PC-3 (cell line): ENCODE data around the gene KIAA0930. TPM values are rescaled to one million over a fixed set of nuclear protein-coding genes. Genes with fewer than 3 reads are reported as not detected.

Experiments
- ATAC-seq: fragments of 200-7000 bp; cut with Tn5 transposase; 2 replicates; pipeline ENCODE4 v1.9.1; 2020; ENCODE audit warnings: mild to moderate bottlenecking, moderate library complexity
- BruUV-seq: library from RNA; stranded (reverse); fragments of 400-500 nt; replicated peaks from 2 replicates; lab custom pipeline; 2021; lab: Mats Ljungman, UMichigan
- CTCF ChIA-PET: fragments of 300-600 bp; sonication (Branson Sonifier 250); formaldehyde crosslinking; loops from one replicate; lab custom pipeline; 2022; ENCODE audit warnings: antibody characterized with exemption; lab: Charles Lee
- POLR2A ChIA-PET: fragments of 300-600 bp; sonication (Branson Sonifier 250); formaldehyde crosslinking; loops from one replicate; lab custom pipeline; 2022; ENCODE audit warnings: antibody characterized with exemption; ENCODE audit not compliant: unreplicated experiment; lab: Charles Lee
- DNase-seq: peaks from one replicate; pipeline ENCODE4 v3.0.0-alpha.2; 2015
- H2AFZ ChIP-seq: fragments of 300-600 bp; sonication (generic); 2 replicates; pipeline ENCODE4 v1.6.0; 2016; ENCODE audit warnings: antibody characterized with exemption, low read length
- H3F3A ChIP-seq: fragments of 300-600 bp; sonication (generic); one replicate; pipeline ENCODE4 v1.6.0; 2017; ENCODE audit warnings: antibody characterized with exemption, low read length, control low read depth, mild to moderate bottlenecking; ENCODE audit not compliant: unreplicated experiment
- H3K27ac ChIP-seq: fragments of 300-600 bp; sonication (generic); 2 replicates; pipeline ENCODE4 v1.5.1; 2016; ENCODE audit warnings: mild to moderate bottlenecking, low read length
- H3K27me3 ChIP-seq: fragments of 300-600 bp; sonication (generic); 2 replicates; pipeline ENCODE4 v1.6.1; 2016; ENCODE audit warnings: low read length, mixed read lengths
- H3K36me3 ChIP-seq: fragments of 300-600 bp; sonication (generic); 2 replicates; pipeline ENCODE4 v1.6.1; 2016; ENCODE audit warnings: low read depth, mixed run types, low read length, mixed read lengths
- H3K4me1 ChIP-seq: fragments of 300-600 bp; sonication (generic); 2 replicates; pipeline ENCODE4 v1.5.1; 2016; ENCODE audit warnings: low read length; ENCODE audit not compliant: insufficient read depth
- H3K4me2 ChIP-seq: fragments of 300-600 bp; sonication (generic); 2 replicates; pipeline ENCODE4 v1.6.0; 2016; ENCODE audit warnings: low read length
- H3K4me3 ChIP-seq: fragments of 300-600 bp; sonication (generic); 2 replicates; pipeline ENCODE4 v1.5.1; 2016; ENCODE audit warnings: mild to moderate bottlenecking, low read length, mixed read lengths
- H3K79me2 ChIP-seq: fragments of 300-600 bp; sonication (generic); 2 replicates; pipeline ENCODE4 v1.6.1; 2017; ENCODE audit warnings: low read length, mixed read lengths
- H3K9ac ChIP-seq: fragments of 300-600 bp; sonication (generic); 2 replicates; pipeline ENCODE4 v1.6.0; 2016; ENCODE audit warnings: mild to moderate bottlenecking, low read length
- H3K9me2 ChIP-seq: fragments of 300-600 bp; sonication (generic); replicated peaks from 2 replicates; pipeline ENCODE4 v1.6.1; 2016; ENCODE audit warnings: mixed run types, low read length, mixed read lengths
- H3K9me3 ChIP-seq: fragments of 300-600 bp; sonication (generic); 2 replicates; pipeline ENCODE4 v1.6.1; 2016; ENCODE audit warnings: low read length, mixed read lengths
- H4K20me1 ChIP-seq: fragments of 300-600 bp; sonication (generic); 2 replicates; pipeline ENCODE4 v1.6.1; 2016; ENCODE audit warnings: low read length, mixed read lengths
- EZH2 ChIP-seq: fragments of 300-600 bp; sonication (generic); IDR thresholded peaks from one replicate; pipeline ENCODE4 v1.6.1; 2017; ENCODE audit warnings: antibody characterized with exemption, mild to moderate bottlenecking, low read length; ENCODE audit not compliant: unreplicated experiment
- EZH2phosphoT487 ChIP-seq: fragments of 300-600 bp; sonication (generic); IDR thresholded peaks from 2 replicates; pipeline ENCODE4 v1.6.1; 2018; ENCODE audit warnings: mild to moderate bottlenecking, antibody characterized with exemption, low read length, borderline replicate concordance
- intact Hi-C: fragments of 100-400 bp; cut with micrococcal nuclease; formaldehyde crosslinking; loops from 2 replicates; pipeline ENCODE4 v1.9.0; 2023
- total RNA-seq: library from RNA; depleted of rRNA; stranded (reverse); fragments of >200 nt; gene quantifications from 2 replicates; pipeline ENCODE4 v1.2.3, GENCODE V29; 2014
- TF ChIP-seq, protein P1 (sequence below): fragments of 300-600 bp; sonication (generic); conservative IDR thresholded peaks from 2 replicates; pipeline ENCODE4 v1.5.1; 2017; ENCODE audit warnings: antibody characterized with exemption, low read depth, mild to moderate bottlenecking, low read length

KIAA0930 gene
- total RNA-seq, 1 experiment from 2014 or later: 29.8 TPM

DNA sequence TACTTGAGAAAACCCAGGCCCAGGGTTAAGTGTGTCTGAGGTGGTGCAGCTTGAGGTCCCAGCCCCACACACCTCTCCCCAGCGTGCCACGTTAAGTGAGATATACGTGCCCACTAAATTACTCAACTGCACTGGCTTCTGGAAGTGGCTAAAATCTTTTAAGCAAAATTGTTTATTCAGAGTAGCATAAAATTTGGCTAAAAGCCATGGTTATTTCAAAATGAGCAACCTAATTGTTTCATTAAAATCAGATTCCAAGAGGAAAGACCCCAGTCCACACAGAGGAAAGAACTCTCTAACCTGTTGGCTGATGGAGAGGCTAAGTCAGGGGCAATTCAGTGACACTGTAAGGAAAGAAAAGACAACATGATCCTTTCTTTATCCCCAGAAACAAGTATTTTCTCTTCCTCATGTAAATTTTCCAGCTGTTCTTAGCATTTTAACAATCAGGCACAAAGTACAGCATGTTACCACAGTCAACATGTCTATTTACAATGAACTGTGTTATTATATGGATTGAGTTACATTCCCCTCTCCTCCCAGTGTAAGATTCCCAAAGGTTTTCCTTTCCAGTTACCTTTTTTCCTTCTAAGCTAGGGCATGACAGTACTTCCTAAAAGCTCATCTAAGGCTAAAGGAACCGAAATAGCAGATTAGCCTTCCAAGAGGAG, 50.4 kb downstream of the KIAA0930 start:
- TF ChIP-seq, protein P1, sequence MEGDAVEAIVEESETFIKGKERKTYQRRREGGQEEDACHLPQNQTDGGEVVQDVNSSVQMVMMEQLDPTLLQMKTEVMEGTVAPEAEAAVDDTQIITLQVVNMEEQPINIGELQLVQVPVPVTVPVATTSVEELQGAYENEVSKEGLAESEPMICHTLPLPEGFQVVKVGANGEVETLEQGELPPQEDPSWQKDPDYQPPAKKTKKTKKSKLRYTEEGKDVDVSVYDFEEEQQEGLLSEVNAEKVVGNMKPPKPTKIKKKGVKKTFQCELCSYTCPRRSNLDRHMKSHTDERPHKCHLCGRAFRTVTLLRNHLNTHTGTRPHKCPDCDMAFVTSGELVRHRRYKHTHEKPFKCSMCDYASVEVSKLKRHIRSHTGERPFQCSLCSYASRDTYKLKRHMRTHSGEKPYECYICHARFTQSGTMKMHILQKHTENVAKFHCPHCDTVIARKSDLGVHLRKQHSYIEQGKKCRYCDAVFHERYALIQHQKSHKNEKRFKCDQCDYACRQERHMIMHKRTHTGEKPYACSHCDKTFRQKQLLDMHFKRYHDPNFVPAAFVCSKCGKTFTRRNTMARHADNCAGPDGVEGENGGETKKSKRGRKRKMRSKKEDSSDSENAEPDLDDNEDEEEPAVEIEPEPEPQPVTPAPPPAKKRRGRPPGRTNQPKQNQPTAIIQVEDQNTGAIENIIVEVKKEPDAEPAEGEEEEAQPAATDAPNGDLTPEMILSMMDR: no peak
- TF ChIP-seq EZH2phosphoT487 (no peak), EZH2 (no peak)
- ATAC-seq (no peak; the same call in 1 of the 2 replicates), DNase-seq (no peak)
- Histone ChIP-seq H3K9me2 (no peaks in the 10 kb centered on the region), H3F3A (no peaks in the 10 kb centered on the region), H3K4me3 (no peak overlapping the region), H3K9ac (no peak overlapping the region), H3K4me1 (0 out of 2 replicates have a peak, but pooled peaks cover 8% of the 10 kb centered on the region), H3K27ac (no peak overlapping the region), H4K20me1 (no peaks in the 10 kb centered on the region), H3K4me2 (no peak overlapping the region), H3K27me3 (no peaks in the 10 kb centered on the region), H3K79me2 (no peaks in the 10 kb centered on the region), H3K36me3 (peaks cover 11% of the 10 kb centered on the region; the same call in 1 of the 2 replicates), H3K9me3 (no peaks in the 10 kb centered on the region), H2AFZ (no peak overlapping the region)
- ChIA-PET POLR2A (no interaction called here), CTCF (no interaction called here)
- intact Hi-C loops: no loop called here
- no TSS peak for BruUV-seq

DNA sequence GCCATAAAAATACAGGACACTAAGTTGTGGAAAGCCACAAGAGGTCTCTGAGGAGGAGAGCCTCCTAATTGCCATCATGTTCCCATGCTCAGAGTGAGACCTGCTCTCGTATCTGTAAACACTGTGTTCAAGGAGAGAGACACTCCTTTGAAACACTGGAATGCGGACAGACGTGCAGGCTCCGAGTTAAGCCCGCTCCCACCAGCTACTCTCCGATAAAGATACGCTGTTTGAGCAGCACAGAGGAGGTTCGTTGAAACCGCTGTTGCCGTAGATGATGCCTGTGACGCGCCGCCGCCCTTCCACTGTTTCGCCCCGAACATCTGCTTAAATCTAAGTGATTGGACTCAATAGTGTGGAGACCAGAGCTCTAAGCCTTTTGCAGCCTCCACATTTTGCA, 51.9 kb downstream of the KIAA0930 start:
- Histone ChIP-seq H3K9me2 (no peaks in the 10 kb centered on the region), H3K9ac (no peak overlapping the region), H3K4me2 (no peak overlapping the region), H3K4me3 (no peak overlapping the region), H3K27ac (no peak overlapping the region), H4K20me1 (no peaks in the 10 kb centered on the region), H3K27me3 (no peaks in the 10 kb centered on the region), H3K79me2 (no peaks in the 10 kb centered on the region), H3K9me3 (no peaks in the 10 kb centered on the region), H3K36me3 (peaks cover 21% of the 10 kb centered on the region; the same call in 1 of the 2 replicates), H3K4me1 (0 out of 2 replicates have a peak, but pooled peaks cover 8% of the 10 kb centered on the region), H3F3A (no peaks in the 10 kb centered on the region), H2AFZ (no peak overlapping the region)
- ChIA-PET POLR2A (no interaction called here), CTCF (no interaction called here)
- intact Hi-C loops: no loop called here
- BruUV-seq: no TSS peak
- DNase-seq (no peak), ATAC-seq (no peak)
- TF ChIP-seq EZH2phosphoT487: no peak
- TF ChIP-seq, protein P1: no peak
- TF ChIP-seq EZH2: no peak

DNA sequence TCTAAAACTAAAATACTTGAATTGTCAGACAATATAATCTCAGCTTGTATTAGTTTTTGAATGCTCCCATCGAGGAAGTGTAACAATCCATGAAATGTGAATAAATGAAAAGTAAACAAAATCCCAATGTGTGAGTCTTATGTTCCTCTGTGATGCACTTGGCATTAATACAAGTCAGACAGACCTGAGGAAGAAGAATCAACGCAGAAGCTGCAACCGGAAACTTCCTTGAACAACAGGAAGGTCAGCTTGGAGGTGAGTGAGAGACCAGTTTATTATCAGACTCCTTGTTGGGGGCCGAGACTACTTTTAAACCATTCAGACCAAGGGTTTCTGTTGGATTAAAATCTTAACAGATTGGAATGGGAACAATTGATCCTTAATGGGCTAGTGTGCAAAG, 52.8 kb downstream of the KIAA0930 start:
- H3K79me2 ChIP-seq: no peaks in the 10 kb centered on the region
- 0 out of 2 replicates have a peak, but pooled peaks cover 8% of the 10 kb centered on the region for H3K4me1 ChIP-seq
- no peaks in the 10 kb centered on the region for H3K9me3 ChIP-seq
- H3F3A ChIP-seq: no peaks in the 10 kb centered on the region
- no TSS peak for BruUV-seq
- H3K27ac ChIP-seq: no peak overlapping the region
- no peaks in the 10 kb centered on the region for H3K9me2 ChIP-seq
- DNase-seq (no peak), ATAC-seq (no peak)
- intact Hi-C loops: no loop called here
- TF ChIP-seq EZH2phosphoT487: no peak
- no peak overlapping the region for H3K4me3 ChIP-seq
- H3K4me2 ChIP-seq: no peak overlapping the region
- ChIA-PET CTCF (no interaction called here), POLR2A (no interaction called here)
- H2AFZ ChIP-seq: no peak overlapping the region
- H3K27me3 ChIP-seq: no peaks in the 10 kb centered on the region
- H4K20me1 ChIP-seq: no peaks in the 10 kb centered on the region
- H3K9ac ChIP-seq: no peak overlapping the region
- H3K36me3 ChIP-seq: peaks cover 29% of the 10 kb centered on the region
